ENCODE measurements around the gene ARL13B.

DNA sequence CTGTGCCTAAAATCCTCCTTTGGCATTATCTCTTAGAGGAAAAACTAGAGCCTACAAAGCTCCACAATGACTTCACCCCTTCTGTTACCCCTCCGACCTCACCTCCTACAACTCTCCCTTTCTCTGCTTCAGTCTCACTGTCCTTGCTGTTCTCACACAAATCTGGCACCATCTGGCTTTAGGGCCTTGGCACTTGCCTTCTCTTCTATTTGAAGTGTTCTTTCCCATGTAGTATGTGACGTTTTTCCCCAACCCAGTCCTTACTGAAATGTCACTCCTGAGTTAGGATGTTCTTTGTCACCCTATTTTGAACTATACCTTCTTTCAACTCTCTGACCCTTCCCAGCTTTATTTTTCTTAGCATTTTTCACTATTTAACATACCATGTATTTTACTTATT lies 39.7 kb downstream of the ARL13B start:
- TF ChIP-seq POLR2AphosphoS5 (IDR thresholded peaks at IDR 0.05; ENCODE audit: insufficient read depth, low read depth, low read length) = no peak
- TF ChIP-seq, protein P1, sequence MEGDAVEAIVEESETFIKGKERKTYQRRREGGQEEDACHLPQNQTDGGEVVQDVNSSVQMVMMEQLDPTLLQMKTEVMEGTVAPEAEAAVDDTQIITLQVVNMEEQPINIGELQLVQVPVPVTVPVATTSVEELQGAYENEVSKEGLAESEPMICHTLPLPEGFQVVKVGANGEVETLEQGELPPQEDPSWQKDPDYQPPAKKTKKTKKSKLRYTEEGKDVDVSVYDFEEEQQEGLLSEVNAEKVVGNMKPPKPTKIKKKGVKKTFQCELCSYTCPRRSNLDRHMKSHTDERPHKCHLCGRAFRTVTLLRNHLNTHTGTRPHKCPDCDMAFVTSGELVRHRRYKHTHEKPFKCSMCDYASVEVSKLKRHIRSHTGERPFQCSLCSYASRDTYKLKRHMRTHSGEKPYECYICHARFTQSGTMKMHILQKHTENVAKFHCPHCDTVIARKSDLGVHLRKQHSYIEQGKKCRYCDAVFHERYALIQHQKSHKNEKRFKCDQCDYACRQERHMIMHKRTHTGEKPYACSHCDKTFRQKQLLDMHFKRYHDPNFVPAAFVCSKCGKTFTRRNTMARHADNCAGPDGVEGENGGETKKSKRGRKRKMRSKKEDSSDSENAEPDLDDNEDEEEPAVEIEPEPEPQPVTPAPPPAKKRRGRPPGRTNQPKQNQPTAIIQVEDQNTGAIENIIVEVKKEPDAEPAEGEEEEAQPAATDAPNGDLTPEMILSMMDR (IDR thresholded peaks at IDR 0.05; ENCODE audit: extremely low read depth in 1 of 2, insufficient read depth in 1 of 2, low read depth in 1 of 2, low read length in 2 of 2) = no peak
- TF ChIP-seq EZH2 (IDR thresholded peaks at IDR 0.05; ENCODE audit: borderline replicate concordance, low read depth, low read length, severe bottlenecking) = no peak
- TF ChIP-seq POLR2A (IDR thresholded peaks at IDR 0.05; ENCODE audit: low read depth, low read length) = no peak
- no peak for TF ChIP-seq MAX (IDR thresholded peaks at IDR 0.05; ENCODE audit: insufficient read depth, insufficient read length)
- TF ChIP-seq GATA2 (IDR thresholded peaks at IDR 0.05; ENCODE audit: insufficient read depth, insufficient read length, low read depth, low read length) = no peak
